Measurements from ENCODE around the gene WDR33.

- TF ChIP-seq CTCF (IDR thresholded peaks at IDR 0.05) (no peak), POLR2A (IDR thresholded peaks at IDR 0.05) (no peak)
These were observed 7.9 kb upstream of the WDR33 start for GRCh38 chr2:127818794-127819425.

Measured in right lobe of liver (tissue), 4 donors.